ENCODE data around the gene UBE2M. TPM values are rescaled to one million over a fixed set of nuclear protein-coding genes. Genes with fewer than 3 reads are reported as not detected.
"Not testable (repeated sequence)": the region's sequence is repeated elsewhere in the genome, so short reads cannot be mapped to it uniquely, and the experiment has no call there.

The UBE2M gene
- total and polyA plus RNA-seq, 10 donors, result 19.1 to 66.9 (median 40.4) TPM

GRCh38 chr19:58510084-58510862 lies 48.1 kb downstream of the UBE2M start:
- H3K4me1 ChIP-seq, result peaks cover 9 to 23% (median 19%) of the 10 kb centered on the region in 6 donors
- no peak overlapping the region for H3K27ac ChIP-seq
- DNase-seq, result no peak
- H3K36me3 ChIP-seq, result peaks cover 0 to 11% (median 0%) of the 10 kb centered on the region in 6 donors
- no peak overlapping the region for H3K4me3 ChIP-seq
- H3K9me3 ChIP-seq, result peaks cover 0 to 31% (median 16%) of the 10 kb centered on the region in 8 donors
- TF ChIP-seq POLR2AphosphoS5 (IDR thresholded peaks at IDR 0.05) (peak in 1 of 3 donors; percentile 6), POLR2A (IDR thresholded peaks at IDR 0.05) (no peak)
- 78 to 85% (median 83%) methylated on average over 8 of the region's 8 CpGs for WGBS, 5 donors
- intact Hi-C loops (cut with DNase I; ENCODE audit: low total_unique reads), result no loop called here
- H3K27me3 ChIP-seq (replicated peaks in 1 of 7), result no peaks in the 10 kb centered on the region

GRCh38 chr19:58509731-58510083 lies 48.7 kb downstream of the UBE2M start:
- TF ChIP-seq POLR2A (IDR thresholded peaks at IDR 0.05), result no peak
- peak in 1 of 3 donors; percentile 12 for TF ChIP-seq POLR2AphosphoS5 (IDR thresholded peaks at IDR 0.05)
- no peak for TF ChIP-seq CTCF (IDR thresholded peaks at IDR 0.05 in 8 of 11, conservative IDR thresholded peaks at IDR 0.05 in 3 of 11)

GRCh38 chr19:58507602-58508223 lies 50.7 kb downstream of the UBE2M start:
- 78 to 84% (median 80%) methylated on average over 7 to 8 of the region's 8 CpGs for WGBS, 5 donors
- H3K36me3 ChIP-seq; DNase-seq; H3K4me3 ChIP-seq; intact Hi-C loops (cut with DNase I; ENCODE audit: low total_unique reads); H3K4me1 ChIP-seq; H3K27ac ChIP-seq; H3K27me3 ChIP-seq (replicated peaks in 1 of 7): not testable (repeated sequence)
- peaks cover 0 to 31% (median 16%) of the 10 kb centered on the region in 8 donors for H3K9me3 ChIP-seq

More at GRCh38 chr19:58509731-58510083, 48.7 kb downstream of the UBE2M start:
- no peaks in the 10 kb centered on the region for H3K27me3 ChIP-seq (replicated peaks in 1 of 7)
- WGBS, 5 donors, result 80 to 93% (median 87%) methylated on average over 11 of the region's 11 CpGs
- peaks cover 9 to 17% (median 15%) of the 10 kb centered on the region in 6 donors for H3K4me1 ChIP-seq
- no peak for DNase-seq
- H3K4me3 ChIP-seq, result no peak overlapping the region
- H3K27ac ChIP-seq, result no peak overlapping the region
- peaks cover 0 to 5% (median 0%) of the 10 kb centered on the region in 6 donors for H3K36me3 ChIP-seq
- intact Hi-C loops (cut with DNase I; ENCODE audit: low total_unique reads), result no loop called here
- peaks cover 0 to 31% (median 16%) of the 10 kb centered on the region in 8 donors for H3K9me3 ChIP-seq

Small RNA genes within 50 kb of the gene (microRNA-seq; reads per million reads assigned to microRNA genes)
- 0 to 0.70 (median 0.36) reads per million in 3 donors for gene MIR6807

Small RNA genes within 50 kb of the gene (small RNA-seq; reads per million reads assigned to genes)
- gene MIR6807 (0 reads per million in 4 donors), gene RN7SL525P (0 reads per million in 4 donors)

Other genes with a start within 250 kb of the UBE2M start
- gene ZSCAN22, start 231.6 kb downstream of the UBE2M start, total RNA-seq, result 1 to 10 TPM; 2.7 to 3.9 (median 3.0) TPM
- gene ZSCAN22, start 231.6 kb downstream of the UBE2M start, polyA plus RNA-seq, result under 1 TPM; 0.48 to 0.86 (median 0.55) TPM
- 10 to 100 TPM; 10.8 to 49.9 (median 14.2) TPM for gene A1BG, start 205.1 kb downstream of the UBE2M start, total RNA-seq
- 10 to 100 TPM; 39.4 to 76.5 (median 73.8) TPM for gene A1BG, start 205.1 kb downstream of the UBE2M start, polyA plus RNA-seq
- gene ZNF497, start 195.9 kb downstream of the UBE2M start, total RNA-seq, result 1 to 10 TPM in 5 of 7 donors, under 1 TPM in 2; 0.44 to 3.0 (median 1.3) TPM
- gene ZNF497, start 195.9 kb downstream of the UBE2M start, polyA plus RNA-seq, result under 1 TPM; 0.59 to 0.74 (median 0.61) TPM
- gene ZNF837, start 177.6 kb downstream of the UBE2M start, total RNA-seq, result 1 to 10 TPM; 2.2 to 6.1 (median 3.2) TPM
- 1 to 10 TPM; 3.2 to 4.4 (median 3.2) TPM for gene ZNF837, start 177.6 kb downstream of the UBE2M start, polyA plus RNA-seq
- 1,000 to 10,000 TPM in 4 of 7 donors, 100 to 1,000 TPM in 3; 712 to 1,400 (median 1,083) TPM for gene RPS5, start 171.3 kb downstream of the UBE2M start, total RNA-seq
- 1,000 to 10,000 TPM; 1,850 to 2,466 (median 2,373) TPM for gene RPS5, start 171.3 kb downstream of the UBE2M start, polyA plus RNA-seq
- gene RNF225, start 163.0 kb downstream of the UBE2M start, total RNA-seq, result not detected
- gene RNF225, start 163.0 kb downstream of the UBE2M start, polyA plus RNA-seq, result not detected
- gene ZNF584, start 150.0 kb downstream of the UBE2M start, total RNA-seq, result 10 to 100 TPM in 3 of 7 donors, 1 to 10 TPM in 4; 6.7 to 11.2 (median 9.4) TPM
- 1 to 10 TPM; 2.3 to 3.4 (median 2.5) TPM for gene ZNF584, start 150.0 kb downstream of the UBE2M start, polyA plus RNA-seq
- gene ZNF132, start 118.5 kb downstream of the UBE2M start, total RNA-seq, result 10 to 100 TPM in 2 of 7 donors, 1 to 10 TPM in 5; 4.2 to 10.9 (median 6.6) TPM
- gene ZNF132, start 118.5 kb downstream of the UBE2M start, polyA plus RNA-seq, result 1 to 10 TPM in 2 of 3 donors, under 1 TPM in 1; 0.96 to 1.1 (median 1.0) TPM
- 10 to 100 TPM in 2 of 7 donors, 1 to 10 TPM in 5; 7.3 to 12.5 (median 8.3) TPM for gene ZNF324B, start 107.0 kb downstream of the UBE2M start, total RNA-seq
- 1 to 10 TPM in 2 of 3 donors, under 1 TPM in 1; 0.98 to 3.3 (median 1.5) TPM for gene ZNF324B, start 107.0 kb downstream of the UBE2M start, polyA plus RNA-seq
- 10 to 100 TPM; 11.0 to 19.8 (median 14.2) TPM for gene ZNF324, start 91.5 kb downstream of the UBE2M start, total RNA-seq
- gene ZNF324, start 91.5 kb downstream of the UBE2M start, polyA plus RNA-seq, result 1 to 10 TPM; 1.5 to 4.6 (median 2.1) TPM
- gene ZNF446, start 82.3 kb downstream of the UBE2M start, total RNA-seq, result 10 to 100 TPM in 6 of 7 donors, 1 to 10 TPM in 1; 9.8 to 18.8 (median 11.3) TPM
- 10 to 100 TPM in 2 of 3 donors, 1 to 10 TPM in 1; 7.1 to 13.2 (median 12.6) TPM for gene ZNF446, start 82.3 kb downstream of the UBE2M start, polyA plus RNA-seq
- gene SLC27A5, start 46.6 kb downstream of the UBE2M start, total RNA-seq, result 10 to 100 TPM in 1 of 7 donors, 1 to 10 TPM in 6; 6.0 to 12.3 (median 7.2) TPM
- gene SLC27A5, start 46.6 kb downstream of the UBE2M start, polyA plus RNA-seq, result 10 to 100 TPM; 14.0 to 26.8 (median 14.9) TPM
- 10 to 100 TPM; 11.1 to 16.0 (median 13.0) TPM for gene ZBTB45, start 38.8 kb downstream of the UBE2M start, total RNA-seq
- gene ZBTB45, start 38.8 kb downstream of the UBE2M start, polyA plus RNA-seq, result 1 to 10 TPM; 4.0 to 8.8 (median 4.4) TPM
- gene TRIM28, start 14.5 kb downstream of the UBE2M start, total RNA-seq, result 100 to 1,000 TPM; 216 to 294 (median 232) TPM
- 100 to 1,000 TPM; 181 to 233 (median 183) TPM for gene TRIM28, start 14.5 kb downstream of the UBE2M start, polyA plus RNA-seq
- 100 to 1,000 TPM in 3 of 7 donors, 10 to 100 TPM in 4; 79.9 to 115 (median 89.9) TPM for gene CHMP2A, start 3.5 kb downstream of the UBE2M start, total RNA-seq
- gene CHMP2A, start 3.5 kb downstream of the UBE2M start, polyA plus RNA-seq, result 100 to 1,000 TPM; 112 to 124 (median 121) TPM
- gene MZF1, start 14.7 kb upstream of the UBE2M start, total RNA-seq, result 10 to 100 TPM; 27.7 to 41.6 (median 35.7) TPM
- 10 to 100 TPM; 13.2 to 23.0 (median 20.6) TPM for gene MZF1, start 14.7 kb upstream of the UBE2M start, polyA plus RNA-seq